Measurements from ENCODE around the gene THSD4. TPM values are rescaled to one million over a fixed set of nuclear protein-coding genes. Genes with fewer than 3 reads are reported as not detected.

The THSD4 gene
- total and polyA plus RNA-seq, 2 of the 4 experiments (the other 2 are of a cell fraction) = 25.5 to 31.1 TPM

DNA sequence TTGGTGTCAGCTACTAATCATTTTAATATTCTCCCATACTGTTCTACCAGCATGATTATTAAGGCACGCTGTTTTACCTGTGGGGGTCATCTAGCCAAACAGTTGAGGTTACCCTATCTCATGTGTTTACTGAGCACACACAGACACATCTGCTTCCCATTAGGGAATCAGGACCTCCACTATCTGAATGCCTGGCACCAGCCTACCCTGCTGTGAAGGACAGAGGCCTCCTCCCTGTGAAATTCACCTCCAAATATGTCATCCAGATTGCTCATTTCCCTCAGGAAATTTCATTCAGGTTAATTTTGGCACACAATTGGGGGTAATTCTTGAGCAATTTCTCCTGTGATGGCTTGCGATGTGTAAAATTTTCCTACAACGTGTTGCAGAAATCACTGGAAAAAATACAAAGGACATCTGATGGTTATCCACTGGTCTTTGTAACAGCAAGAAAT is 539.5 kb downstream of the THSD4 start:
- Histone ChIP-seq H3K23ac (ENCODE audit: low read depth, low read length) (no peak overlapping the region), H3K4ac (ENCODE audit: low read depth, low read length) (no peak overlapping the region), H2AFZ (replicated peaks; ENCODE audit: low read length, poor library complexity) (no peak overlapping the region), H3K18ac (ENCODE audit: low read depth, low read length) (no peak overlapping the region), H3K79me1 (ENCODE audit: low read depth in 1 of 2, low read length in 2 of 2) (peaks cover 0 to 6% of the 10 kb centered on the region in 2 experiments; a peak in 1 of 4 replicates), H3K4me3 (ENCODE audit: insufficient read depth, low read depth, low read length) (no peak overlapping the region), H3K27ac (ENCODE audit: insufficient read depth, low read length) (no peak overlapping the region), H3K56ac (ENCODE audit: extremely low read depth, insufficient read depth, low read length) (no peak overlapping the region), H2BK120ac (ENCODE audit: low read depth, low read length) (no peak overlapping the region), H3K14ac (replicated peaks; ENCODE audit: low read depth, low read length) (no peak overlapping the region), H3K36me3 (ENCODE audit: control insufficient read depth, insufficient read depth, low read length) (no peaks in the 10 kb centered on the region), H3K4me1 (ENCODE audit: control insufficient read depth, insufficient read depth, low read length) (peaks cover 6% of the 10 kb centered on the region), H3K9me3 (ENCODE audit: control insufficient read depth, insufficient read depth, low read length) (no peaks in the 10 kb centered on the region), H2BK15ac (ENCODE audit: low read depth, low read length) (no peak overlapping the region), H3K4me2 (ENCODE audit: low read depth, low read length) (no peak overlapping the region), H3K27me3 (ENCODE audit: control insufficient read depth, insufficient read depth, low read length) (no peaks in the 10 kb centered on the region), H3K9me1 (ENCODE audit: insufficient read depth, low read length) (peaks cover 6% of the 10 kb centered on the region; the same call in 1 of the 2 replicates), H4K20me1 (ENCODE audit: insufficient read depth, low read length) (no peaks in the 10 kb centered on the region), H2AK5ac (ENCODE audit: low read depth, low read length) (no peak overlapping the region), H3K9ac (ENCODE audit: low read depth, low read length) (no peak overlapping the region), H4K5ac (ENCODE audit: low read depth, low read length) (no peak overlapping the region), H2BK5ac (ENCODE audit: low read depth, low read length, poor library complexity, severe bottlenecking) (no peak overlapping the region), H4K91ac (ENCODE audit: insufficient read depth, low read depth, low read length) (no peak overlapping the region), H2AK9ac (replicated peaks; ENCODE audit: low read depth, low read length, poor library complexity) (no peak overlapping the region), H2BK20ac (ENCODE audit: low read depth, low read length) (no peak overlapping the region), H4K8ac (ENCODE audit: low read depth in 2 of 2, low read length in 2 of 2) (no peak overlapping the region)
- in situ Hi-C loops (cut with MboI; ENCODE audit: low sequenced_read_pairs) = loop anchor here (5.0 kb wide), 1 partner anchor 202 kb away; no protein-coding TSS in a partner anchor
- dilution Hi-C loops (cut with HindIII; ENCODE audit: low sequenced_read_pairs, unreplicated experiment) = no loop called here
- ChIA-PET POLR2A (ENCODE audit: unreplicated experiment) (no interaction called here), CTCF (interaction anchor here (1.6 kb wide), 1 partner anchor 79 kb away, joined by 3 read pairs; no protein-coding TSS in a partner anchor)
- intact Hi-C loops (cut with micrococcal nuclease) = loop anchor here (1.0 to 5.0 kb wide), 4 partner anchors 68 to 503 kb away; no protein-coding TSS in a partner anchor
- WGBS, 2 experiments (ENCODE audit: extremely low coverage in 2 of 2, insufficient read length in 1 of 2) = 56% methylated on average over 3 of the region's 3 CpGs; no CpG with 5 or more reads in 1 of the 2 experiments
- no TSS peak for BruUV-seq (replicated peaks)
- ATAC-seq (ENCODE audit: low read depth) (no peak), DNase-seq (no peak)
- TF ChIP-seq BHLHE40 (IDR thresholded peaks at IDR 0.05; ENCODE audit: low read depth, low read length) = no peak
- no peak for TF ChIP-seq POLR2A (IDR thresholded peaks at IDR 0.05; ENCODE audit: low read depth, low read length)
- TF ChIP-seq CEBPB (IDR thresholded peaks at IDR 0.05; ENCODE audit: low read depth, low read length) = no peak

Measured in IMR-90 (cell line).